GM12873 (cell line): ENCODE measurements around the gene MAP2.

ENCODE experiments used
- CTCF ChIP-seq: IDR thresholded peaks from 2 replicates; pipeline ENCODE4 v1.5.1; 2012; ENCODE audit warnings: low read depth, mild to moderate bottlenecking, moderate library complexity, low read length, control low read depth; ENCODE audit not compliant: insufficient read depth; ENCODE audit errors: missing control alignments

The MAP2 gene

GRCh38 chr2:209536363-209536762, 112.5 kb downstream of the MAP2 start:
- TF ChIP-seq CTCF, result no peak

- no peak for TF ChIP-seq CTCF
These were observed 123.9 kb downstream of the MAP2 start for GRCh38 chr2:209547726-209548125.

- no peak for TF ChIP-seq CTCF
These were observed 125.7 kb downstream of the MAP2 start for GRCh38 chr2:209549589-209549988.

GRCh38 chr2:209553913-209554312, 130.1 kb downstream of the MAP2 start:
- no peak for TF ChIP-seq CTCF

GRCh38 chr2:209556354-209556961, 132.6 kb downstream of the MAP2 start:
- peak; percentile 52 for TF ChIP-seq CTCF

GRCh38 chr2:209560911-209561310, 137.1 kb downstream of the MAP2 start:
- TF ChIP-seq CTCF, result no peak

GRCh38 chr2:209563453-209563852, 139.6 kb downstream of the MAP2 start:
- TF ChIP-seq CTCF, result no peak
